ENCODE data around the gene CD38.

The CD38 gene

GRCh38 chr4:15870079-15870478, 92.0 kb downstream of the CD38 start:
- peak; percentile 1 for DNase-seq

DNA sequence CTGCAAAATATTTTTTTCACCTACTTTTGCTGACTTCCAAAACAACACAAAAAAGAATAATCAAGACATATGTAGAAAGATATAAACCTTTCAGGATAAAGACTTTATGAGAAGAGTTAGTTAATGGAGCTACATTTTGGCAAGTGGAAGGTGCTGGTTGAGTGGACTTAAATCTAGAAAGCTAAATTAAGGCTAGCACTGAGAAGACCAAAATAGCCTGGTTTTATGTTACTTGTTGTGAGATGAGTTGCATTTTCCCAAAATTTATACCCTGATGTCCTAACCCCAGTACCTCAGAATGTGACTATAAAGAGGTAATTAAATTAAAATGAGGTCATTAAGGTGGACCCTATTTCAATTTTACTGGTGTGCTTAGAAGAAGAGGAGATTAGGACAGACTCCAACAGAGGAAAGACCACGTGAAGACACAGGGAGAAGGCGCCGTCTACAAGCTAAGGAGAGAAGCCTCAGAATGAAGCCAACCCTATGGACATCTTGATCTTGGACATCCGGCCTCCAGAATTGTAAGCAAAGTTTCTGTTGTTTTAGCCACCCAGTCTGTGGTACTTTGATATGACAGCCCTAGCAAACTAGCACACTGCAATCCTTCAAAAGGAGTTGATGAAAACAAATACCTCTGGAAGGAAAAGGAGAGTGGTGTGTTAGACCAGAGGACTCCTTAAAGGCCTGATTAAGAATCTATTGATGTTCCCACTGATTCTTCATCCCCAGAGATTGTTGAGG, 93.0 kb downstream of the CD38 start:
- DNase-seq, result no peak

- no peak for DNase-seq
Observed at GRCh38 chr4:15873117-15873516, 95.0 kb downstream of the CD38 start.

- no peak for DNase-seq
Observed at GRCh38 chr4:15874671-15875070, 96.5 kb downstream of the CD38 start.

GRCh38 chr4:15875663-15876460, 97.7 kb downstream of the CD38 start:
- no peak for DNase-seq

DNA sequence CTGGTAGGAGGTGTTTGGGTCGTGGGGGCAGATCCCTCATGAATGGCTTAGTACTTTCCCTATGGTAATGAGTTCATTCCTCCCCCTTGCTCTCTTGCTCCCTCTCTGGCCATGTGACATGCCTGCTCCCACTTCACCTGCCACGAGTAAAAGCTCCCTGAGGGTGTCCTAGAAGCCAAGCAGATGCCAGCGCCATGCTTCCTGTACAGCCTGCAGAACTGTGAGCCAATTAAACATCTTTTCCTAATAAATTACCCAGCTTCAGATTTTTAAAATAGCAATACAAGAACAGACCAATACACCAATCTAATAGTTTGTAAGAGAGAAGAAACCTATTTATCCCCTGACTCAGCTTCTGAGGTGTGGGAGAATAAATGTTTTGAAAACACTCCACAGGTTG, 99.9 kb downstream of the CD38 start:
- no peak for DNase-seq

GRCh38 chr4:15881820-15882219, 103.7 kb downstream of the CD38 start:
- DNase-seq, result no peak

DNA sequence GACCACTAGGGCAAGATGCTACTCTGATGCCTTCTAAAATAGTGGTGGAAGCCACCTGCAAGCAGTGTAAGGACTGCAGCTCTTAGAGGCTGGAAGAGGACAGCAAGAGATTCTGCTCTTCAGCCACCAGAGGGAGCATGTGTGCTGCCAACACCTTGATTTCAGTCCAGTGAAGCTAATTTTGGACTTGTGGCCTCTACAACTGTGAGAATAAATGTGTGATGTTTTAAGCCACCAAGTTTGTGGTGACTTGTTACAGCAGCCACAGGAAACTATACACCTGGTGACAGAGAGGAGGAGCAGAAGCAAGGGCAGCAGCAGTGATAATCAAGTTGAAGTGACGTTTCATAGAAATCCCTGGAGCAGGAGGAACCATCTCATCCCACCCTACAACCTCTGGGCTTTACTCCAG, 104.6 kb downstream of the CD38 start:
- peak; percentile 60 for DNase-seq

DNA sequence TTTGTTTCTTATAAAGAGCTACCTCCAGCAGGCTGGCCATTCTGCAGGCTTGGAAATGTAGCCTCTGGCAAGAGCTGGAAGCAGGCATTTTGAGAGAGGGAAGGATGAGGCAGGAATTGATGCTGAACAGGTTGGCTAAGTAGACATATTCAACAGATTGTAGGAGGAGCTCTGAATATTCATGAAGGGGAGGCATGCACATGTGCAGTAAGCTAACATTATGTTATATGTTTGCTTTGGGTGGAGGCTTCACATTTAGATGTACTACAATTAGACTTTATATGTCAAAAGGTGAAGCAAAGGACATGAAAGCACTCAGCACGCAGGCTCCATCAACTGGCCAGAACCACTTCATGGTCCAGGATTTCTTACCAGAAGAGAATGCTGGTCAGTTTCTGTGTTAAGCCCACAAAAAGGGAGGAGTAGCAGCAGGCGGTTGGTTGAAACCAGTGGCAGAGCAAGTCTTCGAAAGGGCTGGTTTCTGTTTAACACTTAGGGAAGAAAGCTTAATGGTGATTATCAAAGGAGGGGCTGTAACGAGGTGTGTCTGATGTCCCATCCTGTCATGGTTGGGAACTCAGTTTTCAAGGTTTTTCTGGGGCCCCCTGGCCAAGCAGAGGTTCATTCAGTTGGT, 105.6 kb downstream of the CD38 start:
- DNase-seq, result no peak

- DNase-seq, result no peak
Observed at GRCh38 chr4:15884666-15885065, 106.5 kb downstream of the CD38 start.

DNA sequence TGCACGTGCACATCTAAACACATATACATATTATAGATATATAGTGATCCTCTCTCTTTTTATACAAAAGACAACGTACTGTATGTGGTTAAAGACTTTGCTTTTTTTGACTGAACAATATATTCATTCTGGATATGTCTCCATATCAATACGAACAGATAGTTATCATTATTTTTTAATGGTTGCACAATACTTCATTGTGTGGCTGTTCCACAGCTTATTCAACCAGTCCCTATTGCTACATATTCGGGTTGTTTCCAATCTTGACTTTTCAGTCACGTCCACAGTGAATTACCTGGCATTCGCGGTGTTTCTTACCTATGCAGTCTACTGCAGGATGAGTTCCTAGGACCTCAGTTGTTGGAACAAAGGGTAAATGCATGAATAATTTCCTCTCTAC, 107.3 kb downstream of the CD38 start:
- no peak for DNase-seq

- no peak for DNase-seq
Observed at GRCh38 chr4:15888515-15888914, 110.4 kb downstream of the CD38 start.

DNA sequence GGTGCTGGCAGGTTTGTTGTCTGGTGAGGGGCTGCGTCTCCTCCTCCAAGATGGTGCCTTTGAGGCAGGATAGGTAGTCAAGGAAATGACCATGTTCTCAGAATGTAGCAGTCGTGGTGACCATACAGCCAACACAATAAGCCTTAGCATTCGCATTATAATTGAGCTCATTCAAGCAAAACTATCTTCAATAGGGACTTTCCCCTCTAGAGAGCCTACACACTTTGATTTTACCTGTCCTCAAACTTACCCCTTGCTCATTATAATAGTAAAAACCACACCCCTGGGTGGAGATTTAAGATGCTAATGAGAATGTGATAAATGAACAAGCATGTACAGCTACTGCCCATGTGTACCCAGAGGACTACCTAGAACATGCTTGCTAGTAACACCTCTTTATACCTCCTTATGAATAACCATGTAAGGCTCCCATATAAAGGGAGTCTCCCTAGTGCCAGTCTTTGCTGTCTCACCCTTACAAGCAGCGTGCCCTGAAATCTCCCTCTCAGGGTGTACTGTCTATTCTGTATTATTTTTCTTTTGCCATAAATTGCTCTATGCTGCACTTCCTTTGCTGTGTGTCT, 112.2 kb downstream of the CD38 start:
- no peak for DNase-seq

DNA sequence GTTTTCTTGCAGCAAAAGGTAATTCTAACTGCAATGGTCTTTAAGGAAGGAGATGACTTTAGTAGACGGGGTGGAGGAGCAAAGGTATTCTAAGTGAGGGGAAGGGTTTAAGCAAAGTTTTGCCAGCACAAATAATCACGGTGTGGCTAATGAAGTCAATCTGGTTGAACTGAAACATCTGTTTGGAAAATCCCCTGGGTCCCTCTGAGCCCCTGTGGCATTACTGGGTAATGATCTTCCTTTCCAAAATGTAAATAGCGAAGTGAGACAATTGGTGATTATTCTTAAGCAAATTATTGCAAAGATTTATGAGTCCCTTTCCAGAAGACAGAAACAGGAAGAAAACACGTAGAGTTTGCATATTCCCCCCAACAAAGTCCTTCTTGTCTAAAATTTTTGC, 113.2 kb downstream of the CD38 start:
- peak; percentile 2 for DNase-seq

- DNase-seq, result no peak
Observed at GRCh38 chr4:15893962-15894361, 115.8 kb downstream of the CD38 start.

GRCh38 chr4:15894393-15894792, 116.3 kb downstream of the CD38 start:
- DNase-seq, result no peak

- no peak for DNase-seq
Observed at GRCh38 chr4:15894921-15895916, 117.1 kb downstream of the CD38 start.

DNA sequence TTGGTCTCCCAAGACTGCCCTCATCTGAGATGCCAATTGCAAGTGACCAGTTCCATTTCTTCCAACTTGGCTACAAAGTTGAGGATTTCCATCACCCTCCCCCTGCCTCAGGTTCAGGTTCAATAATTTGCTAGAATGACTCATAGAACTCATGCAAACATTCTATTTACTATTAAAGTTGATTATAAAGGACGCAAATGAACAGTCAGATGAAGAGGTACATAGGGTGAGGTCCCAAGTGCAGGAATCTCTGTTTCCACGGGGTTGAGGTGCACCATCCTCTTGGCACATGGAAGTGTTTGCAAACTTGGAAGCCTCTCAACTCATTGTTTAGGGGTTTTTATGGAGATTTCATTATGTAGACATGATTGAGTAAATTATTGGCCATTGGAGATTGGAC, 119.4 kb downstream of the CD38 start:
- no peak for DNase-seq

DNA sequence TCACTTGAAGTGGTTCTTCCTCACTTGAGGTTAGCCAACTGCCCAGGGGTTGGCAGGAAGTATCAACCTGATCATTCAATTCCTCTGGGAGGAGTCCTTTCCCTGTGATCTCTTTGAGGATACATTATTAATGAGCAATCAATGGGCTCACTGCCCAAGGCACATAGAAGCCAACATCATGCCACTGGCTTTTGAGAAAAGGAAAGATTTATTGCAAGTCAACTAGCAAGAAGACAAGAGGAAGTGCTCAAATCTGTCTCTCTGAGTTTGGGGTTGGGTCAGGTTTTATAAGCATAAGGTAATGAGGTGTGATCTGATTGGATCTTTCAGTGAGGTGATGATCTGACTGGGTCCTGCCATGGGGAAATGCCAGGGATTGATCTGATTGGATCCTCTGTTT, 120.8 kb downstream of the CD38 start:
- no peak for DNase-seq

GRCh38 chr4:15899511-15899910, 121.4 kb downstream of the CD38 start:
- DNase-seq, result no peak

- DNase-seq, result no peak
Observed at GRCh38 chr4:15901007-15901406, 122.9 kb downstream of the CD38 start.

DNA sequence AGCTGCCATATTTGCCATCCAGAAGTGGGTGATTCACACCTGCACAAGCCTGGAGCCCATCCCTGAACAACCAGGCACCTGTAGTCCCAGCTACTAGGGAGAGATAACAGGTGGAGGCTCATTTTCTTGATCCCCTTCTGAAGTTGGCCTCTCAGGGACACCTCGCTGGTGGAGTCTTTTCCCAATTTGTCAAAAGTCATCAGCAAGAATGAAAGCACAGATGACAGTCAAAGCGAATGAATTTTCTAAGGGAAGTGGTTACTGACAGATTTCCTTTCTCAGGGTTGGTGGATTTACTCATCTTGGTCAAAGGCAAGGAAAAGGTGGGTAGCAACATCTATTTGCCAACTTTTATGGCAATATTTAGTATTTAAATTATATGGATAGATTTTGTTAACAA, 123.9 kb downstream of the CD38 start:
- no peak for DNase-seq

All from NCI-H69 (cell line).